GM12878 (cell line): Measurements from ENCODE around the gene LHFPL3.

Experiments used
- CREM ChIP-seq: IDR thresholded peaks from 2 replicates; pipeline ENCODE4 v1.6.1; 2014; ENCODE audit warnings: antibody characterized with exemption, low read depth
- DPF2 ChIP-seq: fragments of 450-650 bp; IDR thresholded peaks from 2 replicates; pipeline ENCODE4 v1.6.1; 2017; ENCODE audit warnings: mild to moderate bottlenecking
- HDAC6 ChIP-seq: fragments of 200-600 bp; sonication (generic); IDR thresholded peaks from one replicate; pipeline ENCODE4 v1.8.0; 2017; ENCODE audit warnings: antibody characterized with exemption; ENCODE audit not compliant: unreplicated experiment
- POLR2A ChIP-seq: IDR thresholded peaks from 2 replicates; pipeline ENCODE4 v1.6.1; 2011; ENCODE audit warnings: low read depth, mild to moderate bottlenecking, low read length
- POLR2AphosphoS2 ChIP-seq: IDR thresholded peaks from 2 replicates; pipeline ENCODE4 v1.6.1; 2011; ENCODE audit warnings: low read depth, mild to moderate bottlenecking, low read length, improper control_type of control experiment, moderate library complexity
- POLR2AphosphoS5 ChIP-seq: IDR thresholded peaks from 2 replicates; pipeline ENCODE4 v1.6.1; 2011; ENCODE audit warnings: mild to moderate bottlenecking, low read length, inconsistent platforms
- TCF12 ChIP-seq: IDR thresholded peaks from 2 replicates; pipeline ENCODE4 v1.6.1; 2011; ENCODE audit warnings: low read depth, mild to moderate bottlenecking, low read length
- USF1 ChIP-seq: IDR thresholded peaks from 2 replicates; pipeline ENCODE4 v1.6.1; 2011; ENCODE audit warnings: borderline replicate concordance, low read depth, mild to moderate bottlenecking, moderate library complexity, mixed read lengths, low read length; ENCODE audit not compliant: insufficient read depth; ENCODE audit errors: extremely low read length
- YY1 ChIP-seq: IDR thresholded peaks from 2 replicates; pipeline ENCODE4 v1.6.1; 2011; ENCODE audit warnings: low read depth, mild to moderate bottlenecking, low read length
- TF ChIP-seq, protein P1 (sequence below), 3 experiments: IDR thresholded peaks in 2 of 3; conservative IDR thresholded peaks in 1 of 3; 2 replicates each; pipeline ENCODE4 v1.5.1; 2011; ENCODE audit warnings: low read depth in 3 of 3, low read length in 3 of 3, mild to moderate bottlenecking in 3 of 3, control low read depth in 2 of 3, moderate library complexity in 2 of 3, inconsistent platforms in 1 of 3, mixed read lengths in 1 of 3; ENCODE audit not compliant: control insufficient read depth in 2 of 3, insufficient read depth in 1 of 3; ENCODE audit errors: extremely low read depth in 1 of 3
- TF ChIP-seq, protein P2 (sequence below): fragments of 450-650 bp; IDR thresholded peaks from 2 replicates; pipeline ENCODE4 v1.6.1; 2017; ENCODE audit warnings: mild to moderate bottlenecking

- TF ChIP-seq CREM (no peak), POLR2AphosphoS2 (no peak), TCF12 (no peak), POLR2A (no peak), DPF2 (no peak), USF1 (no peak), HDAC6 (no peak), POLR2AphosphoS5 (no peak), YY1 (no peak)
- TF ChIP-seq, protein P1, sequence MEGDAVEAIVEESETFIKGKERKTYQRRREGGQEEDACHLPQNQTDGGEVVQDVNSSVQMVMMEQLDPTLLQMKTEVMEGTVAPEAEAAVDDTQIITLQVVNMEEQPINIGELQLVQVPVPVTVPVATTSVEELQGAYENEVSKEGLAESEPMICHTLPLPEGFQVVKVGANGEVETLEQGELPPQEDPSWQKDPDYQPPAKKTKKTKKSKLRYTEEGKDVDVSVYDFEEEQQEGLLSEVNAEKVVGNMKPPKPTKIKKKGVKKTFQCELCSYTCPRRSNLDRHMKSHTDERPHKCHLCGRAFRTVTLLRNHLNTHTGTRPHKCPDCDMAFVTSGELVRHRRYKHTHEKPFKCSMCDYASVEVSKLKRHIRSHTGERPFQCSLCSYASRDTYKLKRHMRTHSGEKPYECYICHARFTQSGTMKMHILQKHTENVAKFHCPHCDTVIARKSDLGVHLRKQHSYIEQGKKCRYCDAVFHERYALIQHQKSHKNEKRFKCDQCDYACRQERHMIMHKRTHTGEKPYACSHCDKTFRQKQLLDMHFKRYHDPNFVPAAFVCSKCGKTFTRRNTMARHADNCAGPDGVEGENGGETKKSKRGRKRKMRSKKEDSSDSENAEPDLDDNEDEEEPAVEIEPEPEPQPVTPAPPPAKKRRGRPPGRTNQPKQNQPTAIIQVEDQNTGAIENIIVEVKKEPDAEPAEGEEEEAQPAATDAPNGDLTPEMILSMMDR (IDR thresholded peaks at IDR 0.05 in 2 of 3, conservative IDR thresholded peaks at IDR 0.05 in 1 of 3; ENCODE audit: control insufficient read depth in 2 of 3, extremely low read depth in 1 of 3, insufficient read depth in 1 of 3, low read depth in 3 of 3, low read length in 3 of 3) = no peak
- TF ChIP-seq, protein P2, sequence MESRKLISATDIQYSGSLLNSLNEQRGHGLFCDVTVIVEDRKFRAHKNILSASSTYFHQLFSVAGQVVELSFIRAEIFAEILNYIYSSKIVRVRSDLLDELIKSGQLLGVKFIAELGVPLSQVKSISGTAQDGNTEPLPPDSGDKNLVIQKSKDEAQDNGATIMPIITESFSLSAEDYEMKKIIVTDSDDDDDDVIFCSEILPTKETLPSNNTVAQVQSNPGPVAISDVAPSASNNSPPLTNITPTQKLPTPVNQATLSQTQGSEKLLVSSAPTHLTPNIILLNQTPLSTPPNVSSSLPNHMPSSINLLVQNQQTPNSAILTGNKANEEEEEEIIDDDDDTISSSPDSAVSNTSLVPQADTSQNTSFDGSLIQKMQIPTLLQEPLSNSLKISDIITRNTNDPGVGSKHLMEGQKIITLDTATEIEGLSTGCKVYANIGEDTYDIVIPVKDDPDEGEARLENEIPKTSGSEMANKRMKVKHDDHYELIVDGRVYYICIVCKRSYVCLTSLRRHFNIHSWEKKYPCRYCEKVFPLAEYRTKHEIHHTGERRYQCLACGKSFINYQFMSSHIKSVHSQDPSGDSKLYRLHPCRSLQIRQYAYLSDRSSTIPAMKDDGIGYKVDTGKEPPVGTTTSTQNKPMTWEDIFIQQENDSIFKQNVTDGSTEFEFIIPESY = no peak
These were observed 626.9 kb downstream of the LHFPL3 start for GRCh38 chr7:104955276-104955675.
